ENCODE results near the gene SNX1. TPM values are rescaled to one million over a fixed set of nuclear protein-coding genes. Genes with fewer than 3 reads are reported as not detected.
A peak's percentile ranks its signal among the peaks of the same experiment; 100 is the strongest.

Gene SNX1
- total and polyA plus RNA-seq, 10 of the 15 experiments (the other 5 are each of a cell fraction or from before 2014, with no cell fraction given): 17.8 to 115 (median 96.3) TPM

GRCh38 chr15:64144565-64145281, 48.9 kb downstream of the SNX1 start (continued):
- TF ChIP-seq MTA2 (IDR thresholded peaks at IDR 0.05; ENCODE audit: low read depth): peak; percentile 78
- peak; percentile 65 to 70; a peak in 2 of 4 replicates for TF ChIP-seq IKZF2 (IDR thresholded peaks at IDR 0.05)
- peak; percentile 70; the same call in 1 of the 2 replicates for TF ChIP-seq SPI1 (IDR thresholded peaks at IDR 0.05; ENCODE audit: borderline replicate concordance, insufficient read depth, low read depth, low read length)
- no peak; the same call in 1 of the 2 replicates for TF ChIP-seq TAF1 (IDR thresholded peaks at IDR 0.05; ENCODE audit: borderline replicate concordance, low read depth, low read length)
- TF ChIP-seq NFYB (IDR thresholded peaks at IDR 0.05; ENCODE audit: insufficient read depth, low read depth, low read length): peak; percentile 60
- TF ChIP-seq NR2C2 (IDR thresholded peaks at IDR 0.05; ENCODE audit: borderline replicate concordance, control insufficient read depth, insufficient read length, low read depth): no peak
- no peak for TF ChIP-seq HDGF (IDR thresholded peaks at IDR 0.05)
- TF ChIP-seq SMAD5 (IDR thresholded peaks at IDR 0.05; ENCODE audit: low read depth): peak; percentile 33; the same call in 1 of the 2 replicates
- TF ChIP-seq NFYA (IDR thresholded peaks at IDR 0.05; ENCODE audit: borderline replicate concordance, low read depth, low read length): no peak
- TF ChIP-seq ZNF274 (IDR thresholded peaks at IDR 0.05; ENCODE audit: insufficient read depth, insufficient read length): no peak
- TF ChIP-seq, protein P1, sequence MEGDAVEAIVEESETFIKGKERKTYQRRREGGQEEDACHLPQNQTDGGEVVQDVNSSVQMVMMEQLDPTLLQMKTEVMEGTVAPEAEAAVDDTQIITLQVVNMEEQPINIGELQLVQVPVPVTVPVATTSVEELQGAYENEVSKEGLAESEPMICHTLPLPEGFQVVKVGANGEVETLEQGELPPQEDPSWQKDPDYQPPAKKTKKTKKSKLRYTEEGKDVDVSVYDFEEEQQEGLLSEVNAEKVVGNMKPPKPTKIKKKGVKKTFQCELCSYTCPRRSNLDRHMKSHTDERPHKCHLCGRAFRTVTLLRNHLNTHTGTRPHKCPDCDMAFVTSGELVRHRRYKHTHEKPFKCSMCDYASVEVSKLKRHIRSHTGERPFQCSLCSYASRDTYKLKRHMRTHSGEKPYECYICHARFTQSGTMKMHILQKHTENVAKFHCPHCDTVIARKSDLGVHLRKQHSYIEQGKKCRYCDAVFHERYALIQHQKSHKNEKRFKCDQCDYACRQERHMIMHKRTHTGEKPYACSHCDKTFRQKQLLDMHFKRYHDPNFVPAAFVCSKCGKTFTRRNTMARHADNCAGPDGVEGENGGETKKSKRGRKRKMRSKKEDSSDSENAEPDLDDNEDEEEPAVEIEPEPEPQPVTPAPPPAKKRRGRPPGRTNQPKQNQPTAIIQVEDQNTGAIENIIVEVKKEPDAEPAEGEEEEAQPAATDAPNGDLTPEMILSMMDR (IDR thresholded peaks at IDR 0.05 in 2 of 3, conservative IDR thresholded peaks at IDR 0.05 in 1 of 3; ENCODE audit: control insufficient read depth in 2 of 3, extremely low read depth in 1 of 3, insufficient read depth in 1 of 3, low read depth in 3 of 3, low read length in 3 of 3): no peak
- TF ChIP-seq CHD2 (IDR thresholded peaks at IDR 0.05; ENCODE audit: borderline replicate concordance, low read depth, low read length): no peak
- no peak for TF ChIP-seq STAT3 (IDR thresholded peaks at IDR 0.05; ENCODE audit: low read depth, low read length)
- 0 out of 2 replicates have a peak, but pooled peaks have one; percentile 15 for TF ChIP-seq CREB1 (IDR thresholded peaks at IDR 0.05; ENCODE audit: low read depth)
- TF ChIP-seq RELA (IDR thresholded peaks at IDR 0.05; ENCODE audit: borderline replicate concordance, partially characterized antibody): peak; percentile 10
- no peak for TF ChIP-seq USF1 (IDR thresholded peaks at IDR 0.05; ENCODE audit: borderline replicate concordance, extremely low read length, insufficient read depth, low read depth, low read length)
- no peak for TF ChIP-seq CBX3 (IDR thresholded peaks at IDR 0.05; ENCODE audit: borderline replicate concordance, low read depth)
- TF ChIP-seq BCL11A (IDR thresholded peaks at IDR 0.05; ENCODE audit: low read depth, low read length): no peak; the same call in none of the 2 replicates
- no peak for TF ChIP-seq RB1 (IDR thresholded peaks at IDR 0.05; ENCODE audit: borderline replicate concordance)
- TF ChIP-seq STAT1 (conservative IDR thresholded peaks at IDR 0.05): no peak
- TF ChIP-seq ZNF207 (IDR thresholded peaks at IDR 0.05; ENCODE audit: borderline replicate concordance): no peak; the same call in 1 of the 2 replicates
- TF ChIP-seq MYC (IDR thresholded peaks at IDR 0.05; ENCODE audit: insufficient read depth, insufficient read length, insufficient replicate concordance, low read length, severe bottlenecking): no peak
- no peak for TF ChIP-seq KDM1A (IDR thresholded peaks at IDR 0.05; ENCODE audit: borderline replicate concordance)
- peak; percentile 51; the same call in 1 of the 2 replicates for TF ChIP-seq EED (IDR thresholded peaks at IDR 0.05; ENCODE audit: low read depth)
- no peak for TF ChIP-seq ELK1 (IDR thresholded peaks at IDR 0.05; ENCODE audit: low read depth, low read length)
- no peak for TF ChIP-seq SUPT20H (IDR thresholded peaks at IDR 0.05; ENCODE audit: borderline replicate concordance, control insufficient read depth, low read depth, low read length)

Data from GM12878 (cell line).